Epithelial cell of prostate (primary cell): ENCODE measurements around the gene OTOS.

ENCODE experiments used
- DNase-seq: peaks from one replicate; pipeline ENCODE4 v3.0.0-alpha.2; 2011; ENCODE audit warnings: low read depth, low spot score
- H3K27ac ChIP-seq: fragments of 450-650 bp; 2 replicates; pipeline ENCODE4 v1.5.1; 2017; ENCODE audit warnings: mild to moderate bottlenecking

Gene OTOS

GRCh38 chr2:240139011-240139441, 1.4 kb downstream of the OTOS start:
- DNase-seq: no peak

GRCh38 chr2:240138254-240138984, 2.0 kb downstream of the OTOS start:
- no peak for DNase-seq
- no peak overlapping the region for H3K27ac ChIP-seq

More at GRCh38 chr2:240139011-240139441, 1.4 kb downstream of the OTOS start:
- H3K27ac ChIP-seq: no peak overlapping the region

DNA sequence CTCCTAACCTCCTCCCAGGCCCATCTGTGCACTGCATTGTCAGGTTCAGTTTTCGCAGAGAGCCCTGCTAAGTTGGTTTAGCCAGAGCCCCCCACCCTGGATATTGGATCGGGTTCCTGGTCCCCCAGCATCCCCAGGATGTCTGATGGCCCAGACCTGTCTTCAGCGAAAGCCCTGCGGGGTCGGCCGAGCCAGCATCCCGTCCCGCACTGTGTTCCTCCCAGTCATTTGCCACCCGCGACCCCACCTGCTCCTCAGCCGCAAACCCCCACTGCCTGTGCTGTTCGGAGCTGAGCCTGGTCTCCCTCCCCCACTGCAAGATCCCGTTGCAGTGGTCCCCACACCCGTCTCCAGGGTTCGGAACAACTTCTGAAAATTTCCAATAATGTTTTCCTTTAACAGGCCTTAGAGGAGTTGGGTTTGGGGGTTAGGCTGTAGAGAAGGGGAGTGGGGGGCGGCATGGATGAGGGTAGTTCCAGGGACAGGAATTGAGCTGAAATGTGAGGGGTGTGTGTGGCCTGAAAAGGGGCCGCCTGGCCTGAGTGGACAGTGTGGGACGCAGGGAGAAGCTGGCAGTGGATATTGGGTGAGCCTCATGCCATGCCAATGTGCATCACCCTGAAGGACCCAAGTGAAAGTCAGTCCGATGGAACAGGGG, 2.7 kb downstream of the OTOS start:
- no peak overlapping the region for H3K27ac ChIP-seq
- no peak for DNase-seq

DNA sequence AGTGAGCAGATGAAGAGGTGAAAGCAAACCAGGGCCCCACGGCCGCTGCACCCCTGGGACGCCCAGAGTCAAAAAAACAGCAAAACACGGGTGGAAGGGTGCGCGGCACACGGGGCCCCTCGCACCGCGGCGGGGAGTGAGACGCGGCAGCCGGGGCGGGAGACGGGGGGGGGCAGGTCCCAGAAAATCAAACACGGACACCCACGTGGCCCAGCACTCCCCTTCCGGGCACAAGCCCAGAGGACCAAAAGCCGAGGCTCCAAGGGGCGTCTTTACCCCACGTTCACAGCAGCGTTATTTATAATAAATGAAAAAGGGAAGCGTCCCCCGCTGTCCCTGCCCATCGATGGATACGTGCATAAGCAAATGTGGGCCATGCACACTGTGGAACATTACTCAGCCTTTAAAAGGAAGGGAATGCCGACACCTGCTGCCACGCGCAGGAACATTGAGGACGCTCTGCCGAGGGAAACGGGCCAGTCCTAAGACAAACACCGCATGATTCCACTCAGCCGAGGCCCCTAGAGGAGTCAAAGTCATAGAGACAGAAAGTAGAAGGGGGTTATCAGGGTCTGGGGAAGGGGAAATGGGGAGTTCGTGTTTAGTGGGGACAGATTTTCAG, 3.7 kb downstream of the OTOS start:
- DNase-seq: no peak

DNA sequence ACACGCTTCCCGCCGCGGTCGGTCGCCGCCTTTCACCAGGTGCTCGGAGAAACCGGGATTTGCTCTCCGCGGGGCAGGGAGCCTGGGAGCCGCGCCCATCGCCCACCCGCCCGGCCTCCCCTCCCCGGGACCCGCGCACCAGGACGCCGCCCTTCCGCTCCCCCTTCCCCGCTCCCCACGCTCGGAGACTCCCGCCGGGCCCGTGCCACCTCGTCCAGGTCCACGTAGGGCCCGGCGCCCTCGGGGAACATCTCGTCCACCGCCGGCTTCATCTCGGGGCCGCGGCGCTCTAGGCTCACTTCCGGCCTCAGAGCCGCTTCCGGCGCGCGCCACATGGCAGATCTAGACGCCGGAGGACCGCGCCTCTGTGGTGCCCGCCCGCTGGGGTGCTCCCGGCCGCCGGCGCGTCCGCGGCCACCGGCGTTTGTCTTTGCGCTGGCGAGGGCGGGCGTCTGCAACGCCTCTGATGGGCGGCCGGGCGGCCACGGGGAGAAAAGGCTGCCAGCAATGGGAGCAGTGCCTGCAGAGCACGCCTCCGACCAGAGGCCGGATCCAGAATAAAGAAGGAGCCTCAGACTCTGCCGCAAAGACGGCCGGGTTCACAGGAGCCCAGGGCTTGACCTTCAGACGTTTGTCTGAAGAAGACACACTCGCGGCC, 4.3 kb downstream of the OTOS start, which contains the start of gene COPS9:
COPS9 (minus strand) TSS at position 293 of the 658 bp plus-strand sequence; CDS start at position 272, 21 bp downstream.
- peak within 1 kb of the TSS; percentile 13 for H3K27ac ChIP-seq
- peak; percentile 62 for DNase-seq

More for the DNA sequence above, 3.7 kb downstream of the OTOS start:
- peak overlapping the region; percentile 13 for H3K27ac ChIP-seq

DNA sequence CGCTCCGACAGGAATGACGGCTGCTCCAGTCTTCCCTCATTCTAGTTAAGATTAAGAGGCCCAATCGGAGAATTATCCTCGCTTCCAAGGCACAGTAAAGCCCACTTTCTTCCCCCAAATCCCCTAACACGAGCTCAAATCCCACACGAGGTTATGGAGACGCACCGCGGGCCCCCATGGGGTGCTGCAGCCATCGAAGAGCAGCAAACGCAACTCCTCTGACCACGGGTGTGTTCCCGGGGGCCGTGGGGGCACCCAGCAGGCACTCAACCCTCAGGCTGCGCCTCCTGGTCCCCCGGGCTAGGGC, 4.8 kb downstream of the OTOS start:
- no peak for DNase-seq
- H3K27ac ChIP-seq: peak overlapping the region; percentile 13

- DNase-seq: no peak
- H3K27ac ChIP-seq: no peak overlapping the region
These were observed 5.4 kb downstream of the OTOS start for GRCh38 chr2:240134956-240135520.

- no peak for DNase-seq
- H3K27ac ChIP-seq: no peak overlapping the region
These were observed 6.0 kb downstream of the OTOS start for GRCh38 chr2:240134466-240134865.

DNA sequence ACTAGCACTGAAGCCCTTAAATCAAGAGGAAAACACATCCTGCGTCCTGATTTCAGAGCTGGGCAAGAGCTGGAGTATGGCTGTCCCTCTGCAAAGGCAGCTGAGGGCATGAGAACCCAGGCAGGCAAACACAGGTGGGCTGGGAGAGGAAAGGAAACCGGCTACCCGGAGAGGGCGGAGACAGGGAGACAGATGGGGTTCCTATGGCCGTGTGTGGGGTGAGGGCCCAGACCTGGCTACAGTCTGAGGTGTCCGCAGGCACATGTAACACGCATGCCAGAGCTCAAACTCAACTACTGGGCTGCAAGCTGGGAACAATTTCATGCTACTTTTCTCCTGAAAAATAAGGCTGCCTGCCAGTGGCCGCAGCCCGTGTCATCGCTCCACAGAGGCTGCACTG, 7.1 kb downstream of the OTOS start:
- no peak overlapping the region for H3K27ac ChIP-seq
- no peak for DNase-seq

DNA sequence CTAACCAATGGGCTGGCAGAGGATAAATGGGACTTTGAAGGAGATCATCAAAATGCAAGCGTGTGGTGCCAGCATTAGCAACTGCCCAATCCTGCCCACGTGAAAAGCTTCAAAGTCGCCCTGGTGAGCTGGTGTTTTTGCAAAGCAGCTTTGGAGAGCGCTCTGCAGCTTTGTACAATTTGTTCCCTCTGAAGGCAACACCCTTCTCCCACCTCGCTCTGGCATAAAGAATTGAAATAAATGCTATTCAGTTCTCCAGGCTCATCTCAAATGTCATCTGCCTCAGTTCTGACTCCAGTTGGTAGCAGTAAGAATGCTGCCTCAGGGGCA, 7.8 kb downstream of the OTOS start:
- no peak for DNase-seq
- H3K27ac ChIP-seq: no peak overlapping the region

- no peak for DNase-seq
These were observed 8.4 kb downstream of the OTOS start for GRCh38 chr2:240131941-240132650.

DNA sequence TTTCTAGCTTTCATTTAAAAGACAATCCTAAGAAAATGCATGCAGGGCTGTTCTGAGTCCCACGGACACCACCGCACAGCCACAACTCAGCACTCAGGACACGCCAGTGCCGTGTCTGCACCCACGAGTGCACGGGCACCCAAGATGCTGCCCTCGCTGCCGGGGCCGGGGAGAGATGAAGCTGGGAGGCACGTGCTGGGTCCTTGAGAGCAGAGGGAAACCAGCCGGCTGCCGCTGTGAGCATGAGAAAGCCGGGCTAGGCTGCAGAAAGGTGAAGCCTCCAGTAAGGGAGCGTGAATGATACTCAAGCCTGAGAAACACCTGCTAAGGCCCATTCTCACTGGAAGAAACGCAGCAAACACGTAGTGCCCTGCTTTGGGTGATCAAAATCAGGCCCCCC, 9.2 kb downstream of the OTOS start:
- H3K27ac ChIP-seq: no peak overlapping the region
- DNase-seq: no peak

More at GRCh38 chr2:240131941-240132650, 8.4 kb downstream of the OTOS start:
- no peak overlapping the region for H3K27ac ChIP-seq

DNA sequence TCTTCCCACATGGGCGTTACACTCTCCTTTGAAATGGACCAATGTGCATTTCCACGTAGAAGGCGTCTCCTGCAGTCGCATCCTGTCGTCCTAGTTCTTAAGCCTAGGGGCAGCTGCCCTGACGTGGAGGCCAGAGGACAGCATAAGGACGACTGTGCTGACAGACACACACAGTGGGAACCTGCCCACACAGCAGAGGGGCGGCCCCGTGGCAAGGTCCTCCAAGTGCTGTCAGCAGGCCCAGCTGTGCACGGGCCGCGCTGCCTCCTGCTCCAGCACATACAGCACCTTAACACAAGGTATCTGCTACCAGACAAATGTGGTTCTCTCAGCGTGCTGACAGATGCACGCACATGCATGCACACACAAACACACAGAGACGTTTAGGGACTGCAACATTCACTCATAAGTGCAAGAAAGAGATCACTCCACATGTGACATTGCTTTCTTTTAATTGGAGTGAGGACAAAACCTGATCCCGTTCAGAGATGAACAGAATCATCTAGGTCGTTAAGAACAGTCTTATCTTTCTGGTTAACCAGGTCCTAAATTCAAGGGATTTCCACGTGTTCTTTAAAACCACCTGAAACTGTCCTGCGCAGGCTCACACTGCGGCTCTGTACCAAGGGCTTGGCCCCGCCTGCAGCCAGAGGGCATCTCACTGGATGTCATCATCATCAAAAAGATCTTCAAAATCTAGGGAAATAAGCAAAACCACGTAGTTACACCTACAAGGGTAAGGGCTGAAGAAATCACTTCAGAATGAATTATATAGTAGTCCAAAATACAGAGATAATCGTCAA, 9.9 kb downstream of the OTOS start:
- DNase-seq: no peak
- H3K27ac ChIP-seq: no peak overlapping the region

GRCh38 chr2:240129731-240130392, 10.6 kb downstream of the OTOS start:
- DNase-seq: no peak
- H3K27ac ChIP-seq: no peak overlapping the region

DNA sequence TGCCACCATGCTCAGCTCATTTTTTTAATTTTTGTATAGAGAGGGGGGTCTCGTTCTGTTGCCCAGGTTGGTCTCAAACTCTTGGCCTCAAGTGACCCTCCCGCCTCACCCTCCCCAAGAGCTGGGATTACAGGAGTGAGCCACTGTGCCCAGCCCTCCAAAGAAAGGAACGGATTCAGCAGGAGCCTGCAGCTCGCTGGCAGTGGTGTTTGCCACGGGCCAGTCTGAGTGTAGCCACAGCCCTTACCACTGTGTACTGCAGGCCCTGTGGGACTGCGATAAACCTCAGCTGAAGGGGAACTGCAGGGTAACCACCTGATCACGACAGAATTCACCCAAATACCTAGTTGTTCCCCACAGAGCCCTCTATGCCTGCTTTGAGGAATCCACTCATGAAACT, 11.1 kb downstream of the OTOS start:
- DNase-seq: no peak
- H3K27ac ChIP-seq: no peak overlapping the region

- H3K27ac ChIP-seq: no peak overlapping the region
- no peak for DNase-seq
These were observed 11.8 kb downstream of the OTOS start for GRCh38 chr2:240128608-240129145.

GRCh38 chr2:240127911-240128607, 12.4 kb downstream of the OTOS start:
- DNase-seq: no peak

GRCh38 chr2:240127191-240127750, 13.2 kb downstream of the OTOS start:
- DNase-seq: no peak
- H3K27ac ChIP-seq: no peak overlapping the region

More at GRCh38 chr2:240127911-240128607, 12.4 kb downstream of the OTOS start:
- no peak overlapping the region for H3K27ac ChIP-seq
